HUES6 (cell line): Measurements from ENCODE around the gene ESPN.
A peak's percentile ranks its signal among the peaks of the same experiment; 100 is the strongest.
"Not testable (repeated sequence)": the region's sequence is repeated elsewhere in the genome, so short reads cannot be mapped to it uniquely, and the experiment has no call there.

Source experiments
- H3K27ac ChIP-seq: 2 replicates; pipeline ENCODE4 v1.7.0; 2013; ENCODE audit warnings: low read depth, mild to moderate bottlenecking, low read length, inconsistent platforms
- H3K27me3 ChIP-seq: 2 replicates; pipeline ENCODE4 v1.6.1; 2013; ENCODE audit warnings: low read length; ENCODE audit not compliant: control insufficient read depth, insufficient read depth
- H3K36me3 ChIP-seq: 2 replicates; pipeline ENCODE4 v1.6.1; 2013; ENCODE audit warnings: low read length; ENCODE audit not compliant: control insufficient read depth, insufficient read depth
- H3K4me1 ChIP-seq: 2 replicates; pipeline ENCODE4 v1.6.1; 2013; ENCODE audit warnings: low read length; ENCODE audit not compliant: control insufficient read depth, insufficient read depth
- H3K4me3 ChIP-seq: 2 replicates; pipeline ENCODE4 v1.5.1; 2013; ENCODE audit warnings: low read depth, low read length
- H3K9ac ChIP-seq: one replicate; pipeline ENCODE4 v1.6.1; 2013; ENCODE audit warnings: mild to moderate bottlenecking, low read length
- H3K9me3 ChIP-seq: 2 replicates; pipeline ENCODE4 v1.6.1; 2013; ENCODE audit warnings: low read depth, low read length; ENCODE audit not compliant: control insufficient read depth, insufficient read depth

The ESPN gene

DNA sequence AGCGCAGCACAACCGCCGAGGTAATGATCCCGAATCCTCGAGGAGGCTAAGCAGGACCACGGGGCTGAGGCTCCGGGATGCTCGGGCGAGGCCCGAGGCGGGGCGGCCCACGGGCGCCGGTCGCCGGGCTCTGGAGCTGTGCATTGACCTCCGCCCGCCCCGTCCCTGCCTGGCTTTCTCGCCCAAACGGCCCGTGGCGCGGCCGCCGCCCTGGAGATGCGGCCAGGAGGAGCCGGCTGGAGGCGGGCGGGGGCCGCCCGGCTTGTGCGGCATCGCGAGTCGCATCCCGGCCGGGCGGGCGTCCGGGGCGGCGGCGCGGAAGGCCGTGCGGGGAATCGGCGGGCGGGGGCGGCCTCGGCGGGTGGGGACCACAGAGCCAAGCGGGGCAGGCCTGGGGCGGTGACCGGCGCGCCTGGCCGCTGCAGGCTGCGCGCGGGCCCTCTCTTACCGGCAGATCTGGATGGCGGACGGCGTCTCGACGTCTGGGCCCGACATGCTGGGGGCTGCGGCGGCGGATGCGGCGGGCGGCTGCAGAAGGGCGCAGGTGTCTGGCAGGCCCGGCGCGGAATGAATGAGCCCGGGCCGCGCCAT, 31.7 kb upstream of the ESPN start:
- Histone ChIP-seq H3K4me3 (peak overlapping the region; percentile 82), H3K27me3 (no peaks in the 10 kb centered on the region; the same call in 1 of the 2 replicates), H3K27ac (no peak overlapping the region), H3K9ac (peak overlapping the region; percentile 64), H3K9me3 (no peaks in the 10 kb centered on the region), H3K36me3 (no peaks in the 10 kb centered on the region), H3K4me1 (peaks cover 15% of the 10 kb centered on the region)

GRCh38 chr1:6393400-6394187, 31.0 kb upstream of the ESPN start, which contains the start of gene ACOT7:
Gene ACOT7, minus strand, starts transcription at chr1:6393767. Its CDS starts 368 bp downstream, at chr1:6393399.
- Histone ChIP-seq H3K4me1 (peaks cover 15% of the 10 kb centered on the region), H3K9ac (peak within 1 kb of the TSS; percentile 86), H3K36me3 (no peaks in the 10 kb centered on the region), H3K4me3 (peak within 1 kb of the TSS; percentile 83), H3K9me3 (no peaks in the 10 kb centered on the region), H3K27ac (no peak within 1 kb of the TSS; the same call in 1 of the 2 replicates), H3K27me3 (no peaks in the 10 kb centered on the region; the same call in 1 of the 2 replicates)

DNA sequence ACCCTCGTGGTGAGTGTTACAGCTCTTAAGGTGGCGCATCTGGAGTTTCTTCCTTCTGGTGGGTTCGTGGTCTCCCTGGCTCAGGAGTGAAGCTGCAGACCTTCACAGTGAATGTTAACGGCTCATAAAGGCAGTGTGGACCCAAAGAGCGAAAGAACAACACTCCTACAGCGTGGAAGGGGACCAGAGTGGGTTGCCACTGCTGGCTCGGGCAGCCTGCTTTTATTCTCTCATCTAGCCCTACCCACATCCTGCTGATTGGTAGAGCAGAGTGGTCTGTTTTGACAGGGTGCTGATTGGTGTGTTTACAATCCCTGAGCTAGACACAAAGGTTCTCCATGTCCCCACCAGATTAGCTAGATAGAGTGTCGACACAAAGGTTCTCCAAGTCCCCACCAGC, 29.4 kb upstream of the ESPN start:
- not testable (repeated sequence) for H3K36me3 ChIP-seq, H3K27me3 ChIP-seq, H3K9ac ChIP-seq, H3K9me3 ChIP-seq, H3K27ac ChIP-seq, H3K4me3 ChIP-seq
- H3K4me1 ChIP-seq: peaks cover 15% of the 10 kb centered on the region

DNA sequence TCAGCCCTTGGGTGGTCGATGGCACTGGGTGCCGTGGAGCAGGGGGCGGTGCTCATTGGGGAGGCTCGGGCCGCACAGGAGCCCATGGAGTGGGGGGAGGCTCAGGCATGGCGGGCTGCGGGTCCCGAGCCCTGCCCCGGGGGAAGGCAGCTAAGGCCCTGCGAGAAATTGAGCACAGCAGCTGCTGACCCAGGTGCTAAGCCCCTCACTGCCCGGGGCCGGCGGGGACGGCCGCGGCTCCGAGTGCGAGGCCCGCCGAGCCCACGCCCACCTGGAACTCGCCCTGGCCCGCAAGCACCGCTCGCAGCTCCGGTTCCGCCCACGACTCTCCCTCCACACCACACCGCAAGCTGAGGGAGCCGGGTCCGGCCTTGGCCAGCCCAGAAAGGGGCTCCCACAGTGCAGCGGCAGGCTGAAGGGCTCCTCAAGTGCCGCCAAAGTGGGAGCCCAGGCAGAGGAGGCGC, 28.8 kb upstream of the ESPN start:
- H3K27ac ChIP-seq, H3K9ac ChIP-seq, H3K4me3 ChIP-seq, H3K36me3 ChIP-seq, H3K9me3 ChIP-seq, H3K27me3 ChIP-seq: not testable (repeated sequence)
- H3K4me1 ChIP-seq: peaks cover 15% of the 10 kb centered on the region

- Histone ChIP-seq H3K27me3 (no peaks in the 10 kb centered on the region; the same call in 1 of the 2 replicates), H3K4me3 (no peak overlapping the region), H3K36me3 (no peaks in the 10 kb centered on the region), H3K9ac (no peak overlapping the region), H3K9me3 (no peaks in the 10 kb centered on the region), H3K27ac (no peak overlapping the region), H3K4me1 (peaks cover 9% of the 10 kb centered on the region)
Measured at GRCh38 chr1:6396998-6397397, 27.6 kb upstream of the ESPN start.

- H3K36me3 ChIP-seq: no peaks in the 10 kb centered on the region
- H3K9ac ChIP-seq: no peak overlapping the region
- no peak overlapping the region for H3K4me3 ChIP-seq
- H3K9me3 ChIP-seq: no peaks in the 10 kb centered on the region
- no peak overlapping the region for H3K27ac ChIP-seq
- peaks cover 4% of the 10 kb centered on the region; the same call in 1 of the 2 replicates for H3K4me1 ChIP-seq
- H3K27me3 ChIP-seq: 0 out of 2 replicates have a peak, but pooled peaks cover 2% of the 10 kb centered on the region
Measured at GRCh38 chr1:6397844-6398441, 26.6 kb upstream of the ESPN start.

DNA sequence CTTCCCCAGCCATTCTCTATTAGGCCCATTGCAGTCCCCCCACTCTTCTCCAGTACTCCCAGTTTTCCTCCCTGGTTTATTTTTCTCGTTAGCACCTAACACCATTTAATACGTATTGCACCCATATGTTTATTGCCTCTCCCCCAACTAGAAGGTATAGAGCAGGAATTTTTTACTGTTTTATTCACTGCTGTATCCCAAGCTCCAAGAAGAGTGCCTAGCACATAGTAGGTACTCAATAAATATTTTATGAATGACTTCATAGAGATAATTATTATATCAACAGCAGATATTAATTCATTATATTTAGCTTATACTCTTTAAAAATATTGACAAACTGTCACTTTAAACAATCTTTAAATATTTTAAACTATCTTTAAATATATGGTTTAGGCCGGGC, 25.3 kb upstream of the ESPN start:
- Histone ChIP-seq H3K9ac (no peak overlapping the region), H3K36me3 (no peaks in the 10 kb centered on the region), H3K4me1 (peaks cover under 1% of the 10 kb centered on the region; the same call in 1 of the 2 replicates), H3K4me3 (no peak overlapping the region), H3K27ac (no peak overlapping the region), H3K27me3 (0 out of 2 replicates have a peak, but pooled peaks cover 3% of the 10 kb centered on the region), H3K9me3 (no peaks in the 10 kb centered on the region)

GRCh38 chr1:6401673-6402072, 22.9 kb upstream of the ESPN start:
- peaks cover 12% of the 10 kb centered on the region; the same call in 1 of the 2 replicates for H3K27me3 ChIP-seq
- H3K4me1 ChIP-seq: no peaks in the 10 kb centered on the region
- H3K4me3 ChIP-seq: no peak overlapping the region
- H3K27ac ChIP-seq: no peak overlapping the region
- no peaks in the 10 kb centered on the region for H3K9me3 ChIP-seq
- H3K36me3 ChIP-seq: no peaks in the 10 kb centered on the region
- H3K9ac ChIP-seq: no peak overlapping the region

DNA sequence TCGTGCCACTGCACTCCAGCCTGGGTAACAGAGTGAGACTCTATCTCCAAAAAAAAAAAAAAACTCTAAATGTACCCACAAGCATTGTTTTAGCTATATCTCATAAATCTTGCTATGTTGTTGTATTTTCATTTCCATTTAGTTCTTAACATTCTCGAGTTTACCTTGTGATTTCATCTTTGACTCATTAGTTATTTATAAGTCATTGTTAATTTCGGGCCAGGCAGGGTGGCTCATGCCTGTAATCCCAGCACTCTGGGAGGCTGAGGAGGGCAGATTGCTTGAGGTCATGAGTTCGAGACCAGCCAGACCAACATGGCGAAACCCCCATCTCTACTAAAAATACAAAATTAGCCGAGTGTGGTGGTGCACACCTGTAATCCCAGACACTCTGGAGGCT, 16.6 kb upstream of the ESPN start:
- no peaks in the 10 kb centered on the region for H3K36me3 ChIP-seq
- H3K27ac ChIP-seq: no peak overlapping the region
- H3K4me1 ChIP-seq: no peaks in the 10 kb centered on the region
- no peak overlapping the region for H3K9ac ChIP-seq
- H3K4me3 ChIP-seq: no peak overlapping the region
- no peaks in the 10 kb centered on the region for H3K9me3 ChIP-seq
- peaks cover 17% of the 10 kb centered on the region for H3K27me3 ChIP-seq

DNA sequence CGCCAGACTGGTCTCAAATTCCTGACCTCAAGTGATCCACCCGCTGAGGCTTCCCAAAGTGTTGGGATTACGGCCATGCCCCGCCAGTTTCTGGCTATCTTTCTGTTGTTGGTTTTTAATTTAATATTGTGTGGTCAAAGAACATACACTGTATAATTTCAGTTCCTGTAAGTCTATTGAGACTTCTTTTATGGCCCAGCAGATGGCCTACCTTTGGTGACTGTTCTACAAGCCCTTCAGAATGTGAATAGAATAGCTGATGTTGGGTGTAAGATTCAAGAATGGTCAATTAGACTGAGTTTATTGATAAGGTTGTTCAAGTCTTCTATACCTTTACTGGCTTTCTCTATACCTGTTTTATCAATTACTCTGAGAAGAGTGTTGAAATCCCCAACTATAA, 15.5 kb upstream of the ESPN start:
- H3K4me1 ChIP-seq: no peaks in the 10 kb centered on the region
- H3K36me3 ChIP-seq: no peaks in the 10 kb centered on the region

GRCh38 chr1:6409733-6410132, 14.8 kb upstream of the ESPN start:
- no peak overlapping the region for H3K27ac ChIP-seq
- peaks cover 33% of the 10 kb centered on the region for H3K27me3 ChIP-seq
- no peaks in the 10 kb centered on the region for H3K9me3 ChIP-seq
- peaks cover 6% of the 10 kb centered on the region for H3K4me1 ChIP-seq
- H3K4me3 ChIP-seq: no peak overlapping the region
- H3K9ac ChIP-seq: no peak overlapping the region
- H3K36me3 ChIP-seq: no peaks in the 10 kb centered on the region

More for the DNA sequence above, 15.5 kb upstream of the ESPN start:
- Histone ChIP-seq H3K27ac (no peak overlapping the region), H3K9me3 (no peaks in the 10 kb centered on the region), H3K27me3 (peaks cover 26% of the 10 kb centered on the region), H3K9ac (no peak overlapping the region), H3K4me3 (no peak overlapping the region)
